ENCODE results near the gene GBE1.

Gene GBE1

GRCh38 chr3:81621277-81621676 is 140.2 kb downstream of the GBE1 start:
- TF ChIP-seq CTCF (IDR thresholded peaks at IDR 0.05; ENCODE audit: low read depth, low read length): no peak
- DNase-seq (ENCODE audit: extremely low read depth, low read depth): no peak

GRCh38 chr3:81620849-81621248 is 140.6 kb downstream of the GBE1 start:
- TF ChIP-seq CTCF (IDR thresholded peaks at IDR 0.05; ENCODE audit: low read depth, low read length): no peak
- no peak for DNase-seq (ENCODE audit: extremely low read depth, low read depth)

GRCh38 chr3:81612768-81613167 is 148.7 kb downstream of the GBE1 start:
- no peak for TF ChIP-seq CTCF (IDR thresholded peaks at IDR 0.05; ENCODE audit: low read depth, low read length)
- DNase-seq (ENCODE audit: extremely low read depth, low read depth): no peak

- TF ChIP-seq CTCF (IDR thresholded peaks at IDR 0.05; ENCODE audit: low read depth, low read length): no peak
- no peak for DNase-seq (ENCODE audit: extremely low read depth, low read depth)
These were observed 158.7 kb downstream of the GBE1 start for GRCh38 chr3:81602781-81603180.

- no peak for DNase-seq (ENCODE audit: extremely low read depth, low read depth)
These were observed 159.6 kb downstream of the GBE1 start for GRCh38 chr3:81601707-81602305.

GRCh38 chr3:81592101-81592500 is 169.3 kb downstream of the GBE1 start:
- no peak for DNase-seq (ENCODE audit: extremely low read depth, low read depth)
- TF ChIP-seq CTCF (IDR thresholded peaks at IDR 0.05; ENCODE audit: low read depth, low read length): no peak

More at GRCh38 chr3:81601707-81602305, 159.6 kb downstream of the GBE1 start:
- TF ChIP-seq CTCF (IDR thresholded peaks at IDR 0.05; ENCODE audit: low read depth, low read length): no peak

- no peak for TF ChIP-seq CTCF (IDR thresholded peaks at IDR 0.05; ENCODE audit: low read depth, low read length)
- DNase-seq (ENCODE audit: extremely low read depth, low read depth): no peak
These were observed 175.5 kb downstream of the GBE1 start for GRCh38 chr3:81585937-81586336.
